ENCODE data around the gene GNPTG.

The GNPTG gene

DNA sequence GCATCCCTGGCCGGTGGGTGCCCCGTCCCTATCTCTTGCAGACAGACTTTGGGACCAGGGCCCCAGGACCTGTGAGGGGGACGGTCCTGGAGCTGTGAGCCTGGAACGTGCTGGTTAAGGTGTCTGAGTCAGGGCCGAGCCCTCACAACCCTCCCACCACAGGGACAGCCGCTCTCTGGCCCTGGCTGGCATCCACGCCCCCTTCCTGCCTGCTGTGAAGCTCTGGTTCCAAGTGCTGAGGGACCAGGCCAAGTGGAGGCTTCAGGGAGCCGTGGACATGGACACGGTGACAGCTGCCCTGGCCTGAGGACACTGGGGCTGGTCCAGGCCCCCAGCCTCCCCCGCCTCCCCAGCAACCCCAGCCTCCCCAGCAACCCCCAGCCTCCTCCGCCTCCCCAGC lies 6.6 kb upstream of the GNPTG start:
- Histone ChIP-seq H3K9me3 (ENCODE audit: insufficient read depth, low read depth, low read length) (peaks cover 5% of the 10 kb centered on the region), H3K27me3 (ENCODE audit: insufficient read depth, low read length) (no peaks in the 10 kb centered on the region), H3K27ac (ENCODE audit: low read depth, low read length) (no peak overlapping the region), H3K36me3 (ENCODE audit: control insufficient read depth in 1 of 2, insufficient read depth in 2 of 2, low read length in 2 of 2) (peaks cover 26 to 27% of the 10 kb centered on the region in 2 experiments), H3K4me2 (ENCODE audit: low read length) (no peak overlapping the region), H4K91ac (ENCODE audit: low read depth, low read length) (no peak overlapping the region), H4K8ac (ENCODE audit: low read depth, low read length) (no peak overlapping the region), H3K4me1 (ENCODE audit: control insufficient read depth in 1 of 2, insufficient read depth in 2 of 2, low read length in 2 of 2) (peaks cover 0 to 4% of the 10 kb centered on the region in 2 experiments), H3K18ac (ENCODE audit: low read length) (no peak overlapping the region), H3K4me3 (ENCODE audit: low read depth, low read length) (no peak overlapping the region), H2AFZ (ENCODE audit: insufficient read depth, low read length, poor library complexity) (no peak overlapping the region), H3K23ac (ENCODE audit: low read length) (no peak overlapping the region), H3K4ac (ENCODE audit: low read depth, low read length) (no peak overlapping the region), H3K79me1 (ENCODE audit: low read length) (no peaks in the 10 kb centered on the region), H2BK12ac (ENCODE audit: low read length) (no peak overlapping the region), H4K12ac (ENCODE audit: low read depth, low read length) (no peak overlapping the region), H3K14ac (ENCODE audit: low read length) (no peak overlapping the region), H3K9ac (ENCODE audit: low read length) (no peak overlapping the region), H3K79me2 (ENCODE audit: control insufficient read depth, insufficient read depth, low read length, poor library complexity) (no peaks in the 10 kb centered on the region), H2AK5ac (ENCODE audit: low read length) (no peak overlapping the region), H2BK5ac (ENCODE audit: low read depth, low read length, poor library complexity) (no peak overlapping the region), H2BK120ac (ENCODE audit: insufficient read depth, low read length, poor library complexity) (no peak overlapping the region)
- no CpG with 5 or more reads among the region's 11 CpGs for WGBS (ENCODE audit: extremely low coverage, insufficient coverage, insufficient read length)
- DNase-seq: no peak

DNA sequence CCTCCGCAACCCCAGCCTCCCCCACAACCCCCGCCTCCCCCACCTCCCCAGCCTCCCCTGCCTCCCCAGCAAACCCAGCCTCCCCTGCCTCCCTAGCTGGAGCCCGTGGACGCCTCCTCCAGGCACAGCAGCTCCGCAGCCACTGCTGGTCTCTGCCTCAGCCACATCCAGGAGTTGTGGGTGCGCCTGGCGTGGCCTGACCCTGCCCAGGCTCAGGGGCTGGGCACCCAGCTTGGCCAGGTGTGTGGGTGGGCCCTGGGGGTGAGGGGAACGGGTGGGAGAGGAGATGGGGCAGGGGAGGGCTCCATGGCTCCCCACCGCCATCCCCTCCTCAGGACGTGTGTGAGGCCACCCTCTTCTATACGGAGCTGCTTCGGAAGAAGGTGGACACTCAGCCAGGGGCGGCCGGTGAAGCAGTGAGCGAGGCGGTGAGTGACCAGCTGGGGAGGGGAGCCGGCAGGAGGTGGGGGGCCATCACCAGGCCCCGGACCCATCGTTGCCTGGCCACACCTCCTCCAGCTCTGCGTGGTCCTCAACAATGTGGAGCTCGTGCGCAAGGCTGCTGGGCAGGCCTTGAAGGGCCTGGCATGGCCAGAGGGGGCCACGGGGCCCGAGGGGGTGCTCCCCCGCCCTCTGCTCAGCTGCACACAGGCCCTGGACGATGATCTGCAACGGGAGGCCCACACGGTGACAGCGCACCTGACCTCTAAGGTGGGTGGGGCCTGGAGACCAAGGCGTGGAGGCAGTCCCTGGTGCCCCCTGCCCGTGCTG lies 5.9 kb upstream of the GNPTG start:
- H3K79me1 ChIP-seq (ENCODE audit: low read length): no peaks in the 10 kb centered on the region
- no peak overlapping the region for H2AFZ ChIP-seq (ENCODE audit: insufficient read depth, low read length, poor library complexity)
- no peak overlapping the region for H2BK12ac ChIP-seq (ENCODE audit: low read length)
- WGBS (ENCODE audit: extremely low coverage, insufficient coverage, insufficient read length): no CpG with 5 or more reads among the region's 31 CpGs
- no peaks in the 10 kb centered on the region for H3K27me3 ChIP-seq (ENCODE audit: insufficient read depth, low read length)
- no peak overlapping the region for H2BK120ac ChIP-seq (ENCODE audit: insufficient read depth, low read length, poor library complexity)
- H4K12ac ChIP-seq (ENCODE audit: low read depth, low read length): peak overlapping the region; percentile 44
- no peak overlapping the region for H2BK5ac ChIP-seq (ENCODE audit: low read depth, low read length, poor library complexity)
- H3K4me3 ChIP-seq (ENCODE audit: low read depth, low read length): no peak overlapping the region
- peaks cover 31 to 32% of the 10 kb centered on the region in 2 experiments for H3K36me3 ChIP-seq (ENCODE audit: control insufficient read depth in 1 of 2, insufficient read depth in 2 of 2, low read length in 2 of 2)
- no peak overlapping the region for H3K9ac ChIP-seq (ENCODE audit: low read length)
- H4K8ac ChIP-seq (ENCODE audit: low read depth, low read length): no peak overlapping the region
- no peak overlapping the region for H2AK5ac ChIP-seq (ENCODE audit: low read length)
- no peak overlapping the region for H3K18ac ChIP-seq (ENCODE audit: low read length)
- no peak overlapping the region for H3K4me2 ChIP-seq (ENCODE audit: low read length)
- no peak overlapping the region for H4K91ac ChIP-seq (ENCODE audit: low read depth, low read length)
- H3K23ac ChIP-seq (ENCODE audit: low read length): no peak overlapping the region
- H3K4me1 ChIP-seq (ENCODE audit: control insufficient read depth in 1 of 2, insufficient read depth in 2 of 2, low read length in 2 of 2): peaks cover 4 to 8% of the 10 kb centered on the region in 2 experiments
- peaks cover 2% of the 10 kb centered on the region for H3K9me3 ChIP-seq (ENCODE audit: insufficient read depth, low read depth, low read length)
- no peak overlapping the region for H3K14ac ChIP-seq (ENCODE audit: low read length)
- DNase-seq: no peak
- H3K79me2 ChIP-seq (ENCODE audit: control insufficient read depth, insufficient read depth, low read length, poor library complexity): no peaks in the 10 kb centered on the region
- H3K27ac ChIP-seq (ENCODE audit: low read depth, low read length): no peak overlapping the region
- no peak overlapping the region for H3K4ac ChIP-seq (ENCODE audit: low read depth, low read length)

DNA sequence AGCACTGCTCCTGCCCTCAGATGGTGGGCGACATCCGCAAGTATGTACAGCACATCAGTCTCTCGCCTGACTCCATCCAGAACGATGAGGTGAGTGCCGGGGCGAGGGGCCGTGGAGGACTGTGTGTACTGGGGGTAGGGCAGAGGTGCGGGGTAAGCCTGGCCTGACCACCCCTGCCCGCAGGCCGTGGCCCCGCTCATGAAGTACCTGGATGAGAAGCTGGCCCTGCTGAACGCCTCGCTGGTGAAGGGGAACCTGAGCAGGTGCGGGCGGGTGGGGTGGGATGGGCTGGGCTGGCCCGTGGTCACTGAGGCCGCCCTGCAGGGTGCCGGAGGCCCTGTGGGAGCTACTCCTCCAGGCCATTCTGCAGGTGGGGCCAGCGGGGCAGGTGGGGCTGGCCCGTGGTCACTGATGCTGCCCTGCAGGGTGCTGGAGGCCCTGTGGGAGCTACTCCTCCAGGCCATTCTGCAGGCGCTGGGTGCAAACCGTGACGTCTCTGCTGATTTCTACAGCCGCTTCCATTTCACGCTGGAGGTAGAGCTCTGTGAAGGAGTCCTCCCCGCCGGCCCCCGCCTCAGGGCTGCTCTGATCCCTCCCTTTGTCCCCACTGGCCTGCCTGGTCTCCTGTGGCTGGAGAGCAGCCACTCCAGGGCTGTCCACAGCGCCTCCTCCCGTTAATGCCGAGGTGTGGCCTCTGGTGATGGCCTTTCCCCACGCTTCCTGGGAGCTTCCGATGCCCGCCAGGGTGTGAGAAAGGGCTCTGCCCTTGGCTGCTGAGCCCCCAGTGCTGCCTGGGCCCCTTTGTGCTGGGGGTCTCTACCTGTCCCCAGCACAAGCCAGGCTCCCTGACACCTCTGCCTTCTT lies 5.1 kb upstream of the GNPTG start:
- no peak overlapping the region for H3K23ac ChIP-seq (ENCODE audit: low read length)
- H2AFZ ChIP-seq (ENCODE audit: insufficient read depth, low read length, poor library complexity): no peak overlapping the region
- no peaks in the 10 kb centered on the region for H3K27me3 ChIP-seq (ENCODE audit: insufficient read depth, low read length)
- peaks cover 5% of the 10 kb centered on the region for H3K79me1 ChIP-seq (ENCODE audit: low read length)
- no peak overlapping the region for H2BK12ac ChIP-seq (ENCODE audit: low read length)
- H3K4me1 ChIP-seq (ENCODE audit: control insufficient read depth in 1 of 2, insufficient read depth in 2 of 2, low read length in 2 of 2): peaks cover 5 to 11% of the 10 kb centered on the region in 2 experiments
- peak overlapping the region; percentile 44 for H4K12ac ChIP-seq (ENCODE audit: low read depth, low read length)
- H3K4me2 ChIP-seq (ENCODE audit: low read length): no peak overlapping the region
- no peak overlapping the region for H3K18ac ChIP-seq (ENCODE audit: low read length)
- DNase-seq: peak; percentile 13 to 43
- H4K8ac ChIP-seq (ENCODE audit: low read depth, low read length): no peak overlapping the region
- H3K4ac ChIP-seq (ENCODE audit: low read depth, low read length): no peak overlapping the region
- no peak overlapping the region for H3K27ac ChIP-seq (ENCODE audit: low read depth, low read length)
- peaks cover 31 to 32% of the 10 kb centered on the region in 2 experiments for H3K36me3 ChIP-seq (ENCODE audit: control insufficient read depth in 1 of 2, insufficient read depth in 2 of 2, low read length in 2 of 2)
- H2AK5ac ChIP-seq (ENCODE audit: low read length): no peak overlapping the region
- no CpG with 5 or more reads among the region's 34 CpGs for WGBS (ENCODE audit: extremely low coverage, insufficient coverage, insufficient read length)
- no peak overlapping the region for H2BK5ac ChIP-seq (ENCODE audit: low read depth, low read length, poor library complexity)
- no peak overlapping the region for H2BK120ac ChIP-seq (ENCODE audit: insufficient read depth, low read length, poor library complexity)
- no peak overlapping the region for H3K14ac ChIP-seq (ENCODE audit: low read length)
- H3K9me3 ChIP-seq (ENCODE audit: insufficient read depth, low read depth, low read length): peaks cover 2% of the 10 kb centered on the region
- no peak overlapping the region for H3K4me3 ChIP-seq (ENCODE audit: low read depth, low read length)
- no peak overlapping the region for H3K9ac ChIP-seq (ENCODE audit: low read length)
- peaks cover 5% of the 10 kb centered on the region for H3K79me2 ChIP-seq (ENCODE audit: control insufficient read depth, insufficient read depth, low read length, poor library complexity)
- no peak overlapping the region for H4K91ac ChIP-seq (ENCODE audit: low read depth, low read length)

DNA sequence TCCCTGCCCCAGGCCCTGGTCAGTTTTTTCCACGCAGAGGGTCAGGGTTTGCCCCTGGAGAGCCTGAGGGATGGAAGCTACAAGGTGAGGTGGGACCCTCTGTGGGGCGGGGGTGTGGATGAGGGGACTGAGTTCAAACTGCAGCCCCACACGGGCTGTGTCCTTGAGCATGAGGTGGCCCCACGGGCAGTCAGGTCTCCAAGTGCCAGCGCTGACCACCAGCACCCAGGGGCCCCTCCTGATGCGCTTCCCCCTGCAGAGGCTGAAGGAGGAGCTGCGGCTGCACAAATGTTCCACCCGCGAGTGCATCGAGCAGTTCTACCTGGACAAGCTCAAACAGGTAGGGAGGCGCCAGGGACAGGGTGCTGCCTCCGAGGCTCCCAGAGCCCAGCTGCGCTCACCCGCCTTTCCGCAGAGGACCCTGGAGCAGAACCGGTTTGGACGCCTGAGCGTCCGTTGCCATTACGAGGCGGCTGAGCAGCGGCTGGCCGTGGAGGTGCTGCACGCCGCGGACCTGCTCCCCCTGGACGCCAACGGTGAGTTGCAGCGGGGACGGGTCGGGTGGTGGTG lies 4.4 kb upstream of the GNPTG start:
- H2BK5ac ChIP-seq (ENCODE audit: low read depth, low read length, poor library complexity): no peak overlapping the region
- H4K12ac ChIP-seq (ENCODE audit: low read depth, low read length): no peak overlapping the region
- H3K36me3 ChIP-seq (ENCODE audit: control insufficient read depth in 1 of 2, insufficient read depth in 2 of 2, low read length in 2 of 2): peaks cover 31 to 32% of the 10 kb centered on the region in 2 experiments
- peaks cover 8% of the 10 kb centered on the region for H3K79me1 ChIP-seq (ENCODE audit: low read length)
- no peak overlapping the region for H3K27ac ChIP-seq (ENCODE audit: low read depth, low read length)
- H3K4me1 ChIP-seq (ENCODE audit: control insufficient read depth in 1 of 2, insufficient read depth in 2 of 2, low read length in 2 of 2): peaks cover 5 to 11% of the 10 kb centered on the region in 2 experiments
- H2AFZ ChIP-seq (ENCODE audit: insufficient read depth, low read length, poor library complexity): no peak overlapping the region
- H3K79me2 ChIP-seq (ENCODE audit: control insufficient read depth, insufficient read depth, low read length, poor library complexity): peaks cover 9% of the 10 kb centered on the region
- DNase-seq: no peak
- no peak overlapping the region for H3K9ac ChIP-seq (ENCODE audit: low read length)
- H3K4ac ChIP-seq (ENCODE audit: low read depth, low read length): no peak overlapping the region
- H3K4me3 ChIP-seq (ENCODE audit: low read depth, low read length): no peak overlapping the region
- no peaks in the 10 kb centered on the region for H3K27me3 ChIP-seq (ENCODE audit: insufficient read depth, low read length)
- no peak overlapping the region for H2BK12ac ChIP-seq (ENCODE audit: low read length)
- H3K4me2 ChIP-seq (ENCODE audit: low read length): no peak overlapping the region
- no peak overlapping the region for H3K23ac ChIP-seq (ENCODE audit: low read length)
- no peak overlapping the region for H4K91ac ChIP-seq (ENCODE audit: low read depth, low read length)
- no peak overlapping the region for H3K14ac ChIP-seq (ENCODE audit: low read length)
- no CpG with 5 or more reads among the region's 31 CpGs for WGBS (ENCODE audit: extremely low coverage, insufficient coverage, insufficient read length)
- H4K8ac ChIP-seq (ENCODE audit: low read depth, low read length): no peak overlapping the region
- H3K9me3 ChIP-seq (ENCODE audit: insufficient read depth, low read depth, low read length): peaks cover 2% of the 10 kb centered on the region
- no peak overlapping the region for H2AK5ac ChIP-seq (ENCODE audit: low read length)
- H3K18ac ChIP-seq (ENCODE audit: low read length): no peak overlapping the region
- no peak overlapping the region for H2BK120ac ChIP-seq (ENCODE audit: insufficient read depth, low read length, poor library complexity)
